GM23338 (cell line): ENCODE measurements around the gene ZFYVE27. TPM values are rescaled to one million over a fixed set of nuclear protein-coding genes. Genes with fewer than 3 reads are reported as not detected.

Experiments used
- ATAC-seq: fragments of 200-7000 bp; cut with Tn5 transposase; 3 replicates; pipeline ENCODE4 v1.9.1; 2020
- DNase-seq: peaks from one replicate; pipeline ENCODE4 v3.0.0-alpha.2; 2015; ENCODE audit warnings: low spot score
- H2AFZ ChIP-seq: fragments of 200-600 bp; sonication (generic); 2 replicates; pipeline ENCODE4 v1.8.0; 2016; ENCODE audit warnings: antibody characterized with exemption, mild to moderate bottlenecking, moderate library complexity
- H3F3A ChIP-seq: fragments of 200-600 bp; sonication (generic); replicated peaks from 2 replicates; pipeline ENCODE4 v1.8.0; 2017; ENCODE audit warnings: antibody characterized with exemption, mixed run types, low read depth
- H3K27ac ChIP-seq: fragments of 200-600 bp; sonication (generic); 2 replicates; pipeline ENCODE4 v1.6.1; 2016; ENCODE audit warnings: low read depth
- H3K27me3 ChIP-seq: fragments of 200-600 bp; sonication (generic); 2 replicates; pipeline ENCODE4 v1.8.0; 2016; ENCODE audit warnings: mild to moderate bottlenecking, mixed run types, moderate library complexity; ENCODE audit not compliant: insufficient read depth
- H3K36me3 ChIP-seq: fragments of 200-600 bp; sonication (generic); 2 replicates; pipeline ENCODE4 v1.8.0; 2016; ENCODE audit warnings: mild to moderate bottlenecking; ENCODE audit not compliant: insufficient read depth
- H3K4me1 ChIP-seq: fragments of 200-600 bp; sonication (generic); 2 replicates; pipeline ENCODE4 v1.8.0; 2016; ENCODE audit warnings: mild to moderate bottlenecking, moderate library complexity; ENCODE audit not compliant: insufficient read depth
- H3K4me2 ChIP-seq: fragments of 200-600 bp; sonication (generic); 2 replicates; pipeline ENCODE4 v1.7.1; 2017; ENCODE audit warnings: mixed run types
- H3K4me3 ChIP-seq: fragments of 200-600 bp; sonication (generic); 2 replicates; pipeline ENCODE4 v1.6.1; 2016; ENCODE audit warnings: mixed run types
- H3K79me2 ChIP-seq: fragments of 200-600 bp; sonication (generic); replicated peaks from 2 replicates; pipeline ENCODE4 v1.8.0; 2017; ENCODE audit warnings: mild to moderate bottlenecking; ENCODE audit not compliant: insufficient read depth
- H3K9me2 ChIP-seq: fragments of 200-600 bp; sonication (generic); 2 replicates; pipeline ENCODE4 v1.8.0; 2017; ENCODE audit not compliant: insufficient read depth
- H4K20me1 ChIP-seq: fragments of 200-600 bp; sonication (generic); replicated peaks from 2 replicates; pipeline ENCODE4 v1.8.0; 2017; ENCODE audit warnings: mild to moderate bottlenecking; ENCODE audit not compliant: insufficient read depth
- H3K27ac Mint-ChIP-seq: 2 replicates; pipeline ENCODE4 v1.8.0; 2020; ENCODE audit warnings: inconsistent platforms, mild to moderate bottlenecking, moderate library complexity, mixed read lengths
- H3K27me3 Mint-ChIP-seq: 3 replicates; pipeline ENCODE4 v1.8.0; 2022; ENCODE audit warnings: low read depth, mild to moderate bottlenecking, moderate library complexity, mixed read lengths, inconsistent platforms; ENCODE audit not compliant: insufficient read depth, poor library complexity
- H3K36me3 Mint-ChIP-seq: 3 replicates; pipeline ENCODE4 v1.8.0; 2021; ENCODE audit warnings: low read depth, mild to moderate bottlenecking, inconsistent platforms, moderate library complexity, mixed read lengths
- H3K4me1 Mint-ChIP-seq: 3 replicates; pipeline ENCODE4 v1.8.0; 2020; ENCODE audit warnings: mild to moderate bottlenecking, inconsistent platforms, mixed read lengths
- H3K4me3 Mint-ChIP-seq: 3 replicates; pipeline ENCODE4 v1.8.0; 2021; ENCODE audit warnings: moderate library complexity, mild to moderate bottlenecking, inconsistent platforms, mixed read lengths
- H3K9me3 Mint-ChIP-seq: 3 replicates; pipeline ENCODE4 v1.8.0; 2020; ENCODE audit warnings: moderate library complexity, mild to moderate bottlenecking, inconsistent platforms, mixed read lengths
- CREB1 ChIP-seq: fragments of 250-450 bp; sonication (Bioruptor Pico); IDR thresholded peaks from 2 replicates; pipeline ENCODE4 v1.5.0; 2020; ENCODE audit warnings: low read depth, mild to moderate bottlenecking, moderate library complexity
- EZH2phosphoT487 ChIP-seq: fragments of 200-600 bp; sonication (generic); IDR thresholded peaks from one replicate; pipeline ENCODE4 v1.8.1; 2018; ENCODE audit warnings: antibody characterized with exemption; ENCODE audit not compliant: unreplicated experiment
- JUNB ChIP-seq: IDR thresholded peaks from one replicate; pipeline ENCODE4 v1.6.1; 2016; ENCODE audit warnings: antibody characterized with exemption; ENCODE audit not compliant: unreplicated experiment
- NANOG ChIP-seq: IDR thresholded peaks from 2 replicates; pipeline ENCODE4 v1.6.1; 2016; ENCODE audit warnings: antibody characterized with exemption, borderline replicate concordance
- POLR2AphosphoS5 ChIP-seq: IDR thresholded peaks from 2 replicates; pipeline ENCODE4 v1.6.1; 2016; ENCODE audit warnings: antibody characterized with exemption, low read depth
- STAT1 ChIP-seq: IDR thresholded peaks from one replicate; pipeline ENCODE4 v1.6.1; 2016; ENCODE audit warnings: antibody characterized with exemption; ENCODE audit not compliant: unreplicated experiment
- ZNF331 ChIP-seq: fragments of 250-450 bp; sonication (Bioruptor Pico); IDR thresholded peaks from 2 replicates; pipeline ENCODE4 v1.5.0; 2020; ENCODE audit warnings: low read depth, mild to moderate bottlenecking, moderate library complexity
- ZNF462 ChIP-seq: fragments of 250-450 bp; sonication (Bioruptor Pico); IDR thresholded peaks from 2 replicates; pipeline ENCODE4 v1.5.0; 2020; ENCODE audit warnings: mild to moderate bottlenecking, moderate library complexity
- polyA plus RNA-seq: library from polyadenylated mRNA; unstranded; fragments of >200 nt; fragmentation: Nextera tagmentation; extraction: Ambion mirVana; gene quantifications from 2 replicates; pipeline ENCODE4 v1.2.1, GENCODE V29; 2016
- total RNA-seq: library from RNA; depleted of rRNA; stranded (reverse); fragments of >200 nt; shearing (Covaris generic); gene quantifications from 2 replicates; pipeline ENCODE4 v1.2.3, GENCODE V29; 2014
- TF ChIP-seq, protein P1 (sequence below): IDR thresholded peaks from 2 replicates; pipeline ENCODE4 v1.6.1; 2016; ENCODE audit warnings: antibody characterized with exemption
- TF ChIP-seq, protein P2 (sequence below): IDR thresholded peaks from one replicate; pipeline ENCODE4 v1.6.1; 2018; ENCODE audit warnings: antibody characterized with exemption; ENCODE audit not compliant: unreplicated experiment
- TF ChIP-seq, protein P3 (sequence below), 2 experiments: fragments of 200-600 bp in 1 of 2; sonication (generic) in 1 of 2; conservative IDR thresholded peaks; 2 replicates each; pipeline versions ENCODE4 v1.5.1 to v1.6.1; 2016 to 2017; ENCODE audit warnings: antibody characterized with exemption in 2 of 2, low read depth in 2 of 2, mild to moderate bottlenecking in 2 of 2, moderate library complexity in 1 of 2

The ZFYVE27 gene
- total and polyA plus RNA-seq, 2 experiments from 2014 or later = 15.0 to 25.8 TPM

DNA sequence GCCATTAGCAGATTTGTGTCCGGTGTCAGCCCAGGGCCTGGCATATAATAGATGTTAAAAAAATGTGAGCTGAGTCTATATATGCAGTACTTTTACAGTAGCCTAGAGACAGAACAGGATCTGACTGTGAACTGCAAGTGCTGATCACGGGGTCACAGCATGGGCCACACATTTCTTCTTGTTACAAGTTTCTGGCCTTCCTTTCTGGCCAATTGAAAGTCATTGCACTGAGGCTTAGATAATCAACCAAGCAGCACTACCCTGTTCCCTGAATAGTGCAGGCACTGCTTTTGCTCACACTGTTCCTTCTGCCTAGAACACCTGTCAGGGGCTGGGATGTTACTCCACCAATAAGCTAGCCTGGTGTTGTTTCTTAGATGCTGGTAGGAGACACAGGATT lies 28.8 kb upstream of the ZFYVE27 start (continued):
- TF ChIP-seq ZNF462 (no peak), POLR2AphosphoS5 (no peak), JUNB (no peak), STAT1 (no peak)

GRCh38 chr10:97708976-97709946 lies 27.7 kb upstream of the ZFYVE27 start:
- Histone ChIP-seq H3K79me2 (no peaks in the 10 kb centered on the region), H3K4me1 (peaks cover 9% of the 10 kb centered on the region; the same call in 1 of the 2 replicates), H4K20me1 (no peaks in the 10 kb centered on the region), H3K27me3 (no peaks in the 10 kb centered on the region), H3K9me2 (no peaks in the 10 kb centered on the region), H3F3A (0 out of 2 replicates have a peak, but pooled peaks cover 10% of the 10 kb centered on the region), H3K4me3 (no peak overlapping the region), H2AFZ (peak overlapping the region; percentile 1; the same call in 1 of the 2 replicates), H3K4me2 (0 out of 2 replicates have a peak overlapping the region, but pooled peaks have one; percentile 8), H3K27ac (no peak overlapping the region), H3K36me3 (no peaks in the 10 kb centered on the region)
- TF ChIP-seq NANOG = no peak
- TF ChIP-seq, protein P1, sequence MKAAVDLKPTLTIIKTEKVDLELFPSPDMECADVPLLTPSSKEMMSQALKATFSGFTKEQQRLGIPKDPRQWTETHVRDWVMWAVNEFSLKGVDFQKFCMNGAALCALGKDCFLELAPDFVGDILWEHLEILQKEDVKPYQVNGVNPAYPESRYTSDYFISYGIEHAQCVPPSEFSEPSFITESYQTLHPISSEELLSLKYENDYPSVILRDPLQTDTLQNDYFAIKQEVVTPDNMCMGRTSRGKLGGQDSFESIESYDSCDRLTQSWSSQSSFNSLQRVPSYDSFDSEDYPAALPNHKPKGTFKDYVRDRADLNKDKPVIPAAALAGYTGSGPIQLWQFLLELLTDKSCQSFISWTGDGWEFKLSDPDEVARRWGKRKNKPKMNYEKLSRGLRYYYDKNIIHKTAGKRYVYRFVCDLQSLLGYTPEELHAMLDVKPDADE = no peak
- TF ChIP-seq CREB1 (CRISPR knock-in tag) = no peak
- TF ChIP-seq EZH2phosphoT487 = no peak
- TF ChIP-seq, protein P2, sequence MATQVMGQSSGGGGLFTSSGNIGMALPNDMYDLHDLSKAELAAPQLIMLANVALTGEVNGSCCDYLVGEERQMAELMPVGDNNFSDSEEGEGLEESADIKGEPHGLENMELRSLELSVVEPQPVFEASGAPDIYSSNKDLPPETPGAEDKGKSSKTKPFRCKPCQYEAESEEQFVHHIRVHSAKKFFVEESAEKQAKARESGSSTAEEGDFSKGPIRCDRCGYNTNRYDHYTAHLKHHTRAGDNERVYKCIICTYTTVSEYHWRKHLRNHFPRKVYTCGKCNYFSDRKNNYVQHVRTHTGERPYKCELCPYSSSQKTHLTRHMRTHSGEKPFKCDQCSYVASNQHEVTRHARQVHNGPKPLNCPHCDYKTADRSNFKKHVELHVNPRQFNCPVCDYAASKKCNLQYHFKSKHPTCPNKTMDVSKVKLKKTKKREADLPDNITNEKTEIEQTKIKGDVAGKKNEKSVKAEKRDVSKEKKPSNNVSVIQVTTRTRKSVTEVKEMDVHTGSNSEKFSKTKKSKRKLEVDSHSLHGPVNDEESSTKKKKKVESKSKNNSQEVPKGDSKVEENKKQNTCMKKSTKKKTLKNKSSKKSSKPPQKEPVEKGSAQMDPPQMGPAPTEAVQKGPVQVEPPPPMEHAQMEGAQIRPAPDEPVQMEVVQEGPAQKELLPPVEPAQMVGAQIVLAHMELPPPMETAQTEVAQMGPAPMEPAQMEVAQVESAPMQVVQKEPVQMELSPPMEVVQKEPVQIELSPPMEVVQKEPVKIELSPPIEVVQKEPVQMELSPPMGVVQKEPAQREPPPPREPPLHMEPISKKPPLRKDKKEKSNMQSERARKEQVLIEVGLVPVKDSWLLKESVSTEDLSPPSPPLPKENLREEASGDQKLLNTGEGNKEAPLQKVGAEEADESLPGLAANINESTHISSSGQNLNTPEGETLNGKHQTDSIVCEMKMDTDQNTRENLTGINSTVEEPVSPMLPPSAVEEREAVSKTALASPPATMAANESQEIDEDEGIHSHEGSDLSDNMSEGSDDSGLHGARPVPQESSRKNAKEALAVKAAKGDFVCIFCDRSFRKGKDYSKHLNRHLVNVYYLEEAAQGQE = no peak
- TF ChIP-seq, protein P3, sequence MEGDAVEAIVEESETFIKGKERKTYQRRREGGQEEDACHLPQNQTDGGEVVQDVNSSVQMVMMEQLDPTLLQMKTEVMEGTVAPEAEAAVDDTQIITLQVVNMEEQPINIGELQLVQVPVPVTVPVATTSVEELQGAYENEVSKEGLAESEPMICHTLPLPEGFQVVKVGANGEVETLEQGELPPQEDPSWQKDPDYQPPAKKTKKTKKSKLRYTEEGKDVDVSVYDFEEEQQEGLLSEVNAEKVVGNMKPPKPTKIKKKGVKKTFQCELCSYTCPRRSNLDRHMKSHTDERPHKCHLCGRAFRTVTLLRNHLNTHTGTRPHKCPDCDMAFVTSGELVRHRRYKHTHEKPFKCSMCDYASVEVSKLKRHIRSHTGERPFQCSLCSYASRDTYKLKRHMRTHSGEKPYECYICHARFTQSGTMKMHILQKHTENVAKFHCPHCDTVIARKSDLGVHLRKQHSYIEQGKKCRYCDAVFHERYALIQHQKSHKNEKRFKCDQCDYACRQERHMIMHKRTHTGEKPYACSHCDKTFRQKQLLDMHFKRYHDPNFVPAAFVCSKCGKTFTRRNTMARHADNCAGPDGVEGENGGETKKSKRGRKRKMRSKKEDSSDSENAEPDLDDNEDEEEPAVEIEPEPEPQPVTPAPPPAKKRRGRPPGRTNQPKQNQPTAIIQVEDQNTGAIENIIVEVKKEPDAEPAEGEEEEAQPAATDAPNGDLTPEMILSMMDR (conservative IDR thresholded peaks at IDR 0.05; ENCODE audit: low read depth in 2 of 2) = peak; percentile 83 to 84
- TF ChIP-seq ZNF331 = no peak
- Mint-ChIP-seq H3K9me3 (no peaks in the 10 kb centered on the region; the same call in 2 of the 3 replicates), H3K4me1 (peaks cover 24% of the 10 kb centered on the region), H3K27ac (peak overlapping the region; percentile 14; the same call in 1 of the 2 replicates), H3K27me3 (peaks cover 11% of the 10 kb centered on the region), H3K36me3 (no peaks in the 10 kb centered on the region; the same call in 2 of the 3 replicates), H3K4me3 (no peak overlapping the region)
- peak; percentile 93 for DNase-seq
- peak; percentile 28 for ATAC-seq
